HG02642 (cell line): ENCODE measurements around the gene CUBN.

Experiments used
- ATAC-seq: cut with Tn5 transposase; IDR thresholded peaks from one replicate; pipeline ENCODE4 v1.9.1; 2021; ENCODE audit warnings: mild to moderate bottlenecking; ENCODE audit not compliant: unreplicated experiment, poor library complexity

CUBN gene

GRCh38 chr10:16999665-17000451 lies 129.8 kb downstream of the CUBN start:
- no peak for ATAC-seq

- no peak for ATAC-seq
These were observed 133.1 kb downstream of the CUBN start for GRCh38 chr10:16996530-16996964.

GRCh38 chr10:16995867-16996529 lies 133.6 kb downstream of the CUBN start:
- ATAC-seq, result no peak

- no peak for ATAC-seq
These were observed 136.4 kb downstream of the CUBN start for GRCh38 chr10:16993186-16993585.

GRCh38 chr10:16992611-16993119 lies 136.9 kb downstream of the CUBN start:
- ATAC-seq, result no peak

GRCh38 chr10:16991011-16991410 lies 138.6 kb downstream of the CUBN start:
- no peak for ATAC-seq

- ATAC-seq, result no peak
These were observed 139.8 kb downstream of the CUBN start for GRCh38 chr10:16989826-16990293.

- ATAC-seq, result no peak
These were observed 140.7 kb downstream of the CUBN start for GRCh38 chr10:16988900-16989299.

- no peak for ATAC-seq
These were observed 141.5 kb downstream of the CUBN start for GRCh38 chr10:16987976-16988610.

GRCh38 chr10:16987206-16987621 lies 142.4 kb downstream of the CUBN start:
- ATAC-seq, result no peak

- no peak for ATAC-seq
These were observed 143.0 kb downstream of the CUBN start for GRCh38 chr10:16986406-16987205.

- ATAC-seq, result no peak
These were observed 143.6 kb downstream of the CUBN start for GRCh38 chr10:16986082-16986405.

GRCh38 chr10:16984242-16984641 lies 145.4 kb downstream of the CUBN start:
- ATAC-seq, result no peak

- no peak for ATAC-seq
These were observed 152.8 kb downstream of the CUBN start for GRCh38 chr10:16976803-16977202.

- no peak for ATAC-seq
These were observed 154.4 kb downstream of the CUBN start for GRCh38 chr10:16975188-16975587.

- ATAC-seq, result no peak
These were observed 161.1 kb downstream of the CUBN start for GRCh38 chr10:16968416-16969041.

GRCh38 chr10:16967866-16968415 lies 161.7 kb downstream of the CUBN start:
- no peak for ATAC-seq

GRCh38 chr10:16966991-16967865 lies 162.4 kb downstream of the CUBN start:
- no peak for ATAC-seq
